Cardiac muscle cell (in vitro differentiated cells and primary cell): ENCODE data around the gene USP53. TPM values are rescaled to one million over a fixed set of nuclear protein-coding genes. Genes with fewer than 3 reads are reported as not detected.
"Not testable (repeated sequence)": the region's sequence is repeated elsewhere in the genome, so short reads cannot be mapped to it uniquely, and the experiment has no call there.

ENCODE experiments used
- DNase-seq, 2 donors: peaks; one replicate each; pipeline versions ENCODE4 v3.0.0 to v3.0.0-alpha.2; 2010 to 2017; ENCODE audit warnings: low read depth in 1 of 2, low spot score in 1 of 2
- H3K27ac ChIP-seq: fragments of 200-600 bp; sonication (generic); 2 replicates; pipeline ENCODE4 v1.5.1; 2016
- H3K27me3 ChIP-seq: fragments of 200-600 bp; sonication (generic); 2 replicates; pipeline ENCODE4 v1.6.0; 2016; ENCODE audit warnings: control low read depth
- H3K36me3 ChIP-seq: fragments of 200-600 bp; sonication (generic); 2 replicates; pipeline ENCODE4 v1.5.1; 2016; ENCODE audit warnings: control low read depth
- H3K4me1 ChIP-seq: fragments of 200-600 bp; sonication (generic); 2 replicates; pipeline ENCODE4 v1.8.1; 2017; ENCODE audit warnings: low read depth, mild to moderate bottlenecking, mixed run types
- H3K4me3 ChIP-seq: fragments of 200-600 bp; sonication (generic); 2 replicates; pipeline ENCODE4 v1.5.1; 2016; ENCODE audit warnings: mild to moderate bottlenecking
- H3K9me3 ChIP-seq: fragments of 200-600 bp; sonication (generic); 2 replicates; pipeline ENCODE4 v1.5.1; 2017; ENCODE audit warnings: low read depth, mild to moderate bottlenecking, control low read depth
- CTCF ChIP-seq: IDR thresholded peaks from 2 replicates; pipeline ENCODE4 v1.5.1; 2012; ENCODE audit warnings: low read depth, mild to moderate bottlenecking, low read length
- polyA plus RNA-seq: library from polyadenylated mRNA; unstranded; fragments of >200 nt; fragmentation: Nextera tagmentation; extraction: Ambion mirVana; gene quantifications from 2 replicates; pipeline ENCODE4 v1.2.1, GENCODE V29; 2016
- total RNA-seq: library from RNA; depleted of rRNA; stranded (reverse); fragments of >200 nt; gene quantifications from 2 replicates; pipeline ENCODE4 v1.2.3, GENCODE V29; 2016

USP53 gene
- total and polyA plus RNA-seq, 2 experiments from 2014 or later, result 14.1 to 28.1 TPM

GRCh38 chr4:119266153-119266552 lies 53.6 kb downstream of the USP53 start:
- no peak for DNase-seq
- Histone ChIP-seq H3K9me3 (no peaks in the 10 kb centered on the region), H3K27me3 (no peaks in the 10 kb centered on the region), H3K4me3 (no peak overlapping the region), H3K27ac (no peak overlapping the region), H3K4me1 (no peaks in the 10 kb centered on the region), H3K36me3 (peaks cover 69% of the 10 kb centered on the region)
- TF ChIP-seq CTCF, result no peak

- Histone ChIP-seq H3K27me3 (no peaks in the 10 kb centered on the region), H3K27ac (no peak overlapping the region), H3K4me1 (no peaks in the 10 kb centered on the region), H3K36me3 (peaks cover 67% of the 10 kb centered on the region), H3K9me3 (no peaks in the 10 kb centered on the region), H3K4me3 (no peak overlapping the region)
- no peak for TF ChIP-seq CTCF
- DNase-seq, result no peak
Measured at GRCh38 chr4:119268466-119268865, 56.0 kb downstream of the USP53 start.

GRCh38 chr4:119271361-119272085 lies 59.0 kb downstream of the USP53 start:
- H3K9me3 ChIP-seq, result no peaks in the 10 kb centered on the region
- TF ChIP-seq CTCF, result no peak
- DNase-seq, result no peak
- no peak overlapping the region for H3K27ac ChIP-seq
- no peaks in the 10 kb centered on the region for H3K4me1 ChIP-seq
- no peak overlapping the region for H3K4me3 ChIP-seq
- no peaks in the 10 kb centered on the region for H3K27me3 ChIP-seq
- peaks cover 50% of the 10 kb centered on the region for H3K36me3 ChIP-seq

GRCh38 chr4:119279541-119279940 lies 67.0 kb downstream of the USP53 start:
- not testable (repeated sequence) for H3K27me3 ChIP-seq, H3K4me1 ChIP-seq, H3K9me3 ChIP-seq, H3K36me3 ChIP-seq, H3K4me3 ChIP-seq, H3K27ac ChIP-seq, DNase-seq

- not testable (repeated sequence) for H3K27me3 ChIP-seq, DNase-seq, H3K9me3 ChIP-seq, H3K4me3 ChIP-seq, H3K36me3 ChIP-seq, H3K27ac ChIP-seq
- peaks cover 12% of the 10 kb centered on the region for H3K4me1 ChIP-seq
Measured at GRCh38 chr4:119279945-119280344, 67.4 kb downstream of the USP53 start.

GRCh38 chr4:119281393-119281792 lies 68.9 kb downstream of the USP53 start:
- peak in 1 of 2 donors; percentile 27 for DNase-seq
- H3K4me1 ChIP-seq, result peaks cover 27% of the 10 kb centered on the region
- H3K27ac ChIP-seq, result no peak overlapping the region
- no peaks in the 10 kb centered on the region for H3K27me3 ChIP-seq
- TF ChIP-seq CTCF, result no peak
- peaks cover 3% of the 10 kb centered on the region for H3K36me3 ChIP-seq
- H3K9me3 ChIP-seq, result no peaks in the 10 kb centered on the region
- no peak overlapping the region for H3K4me3 ChIP-seq
